CD14-positive monocyte (primary cell): ENCODE results near the gene TGM2. TPM values are rescaled to one million over a fixed set of nuclear protein-coding genes. Genes with fewer than 3 reads are reported as not detected.
A peak's percentile ranks its signal among the peaks of the same experiment; 100 is the strongest.

Experiments
- DNase-seq, 3 donors: peaks; one replicate each; pipeline ENCODE4 v3.0.0-alpha.2; 2011 to 2022
- H2AFZ ChIP-seq: 2 replicates; pipeline ENCODE4 v1.6.0; 2012; ENCODE audit warnings: mild to moderate bottlenecking, low read depth, low read length, inconsistent platforms; ENCODE audit not compliant: insufficient read depth, poor library complexity, severe bottlenecking
- H3K27ac ChIP-seq, 2 donors: 1 replicate in 1 of 2; 2 replicates in 1 of 2; pipeline ENCODE4 v1.5.1; 2012 to 2013; ENCODE audit warnings: low read length in 2 of 2, control low read depth in 1 of 2, inconsistent platforms in 1 of 2, low read depth in 1 of 2, mild to moderate bottlenecking in 1 of 2
- H3K27me3 ChIP-seq, 2 donors: one replicate each; pipeline versions ENCODE4 v1.6.0 to v1.6.1; 2011 to 2013; ENCODE audit warnings: low read length in 2 of 2; ENCODE audit not compliant: control insufficient read depth in 2 of 2, insufficient read depth in 2 of 2
- H3K36me3 ChIP-seq, 2 donors: replicated peaks in 1 of 2; 1 replicate in 1 of 2; 2 replicates in 1 of 2; pipeline versions ENCODE4 v1.5.1 to v1.6.1; 2012 to 2013; ENCODE audit warnings: low read length in 2 of 2, control low read depth in 1 of 2, inconsistent platforms in 1 of 2, mild to moderate bottlenecking in 1 of 2; ENCODE audit not compliant: insufficient read depth in 2 of 2, control insufficient read depth in 1 of 2
- H3K4me1 ChIP-seq, 2 donors: 1 replicate in 1 of 2; 2 replicates in 1 of 2; pipeline versions ENCODE4 v1.5.1 to v1.6.1; 2012 to 2013; ENCODE audit warnings: low read length in 2 of 2, control low read depth in 1 of 2, inconsistent platforms in 1 of 2, mild to moderate bottlenecking in 1 of 2, moderate library complexity in 1 of 2; ENCODE audit not compliant: insufficient read depth in 2 of 2, control insufficient read depth in 1 of 2
- H3K4me2 ChIP-seq: replicated peaks from 2 replicates; pipeline ENCODE3; 2012; ENCODE audit warnings: low read length, moderate library complexity, mild to moderate bottlenecking; ENCODE audit not compliant: poor library complexity, severe bottlenecking; ENCODE audit errors: extremely low read depth
- H3K4me3 ChIP-seq, 3 experiments: fragments of 200-600 bp in 1 of 3; sonication (generic) in 1 of 3; replicated peaks in 1 of 3; 1 replicate in 2 of 3; 2 replicates in 1 of 3; pipeline ENCODE4 v1.5.1; 2011 to 2013; ENCODE audit warnings: low read length in 3 of 3, mild to moderate bottlenecking in 3 of 3, control low read depth in 2 of 3, low read depth in 2 of 3, inconsistent platforms in 1 of 3, moderate library complexity in 1 of 3
- H3K79me2 ChIP-seq: 2 replicates; pipeline ENCODE4 v1.6.0; 2012; ENCODE audit warnings: mild to moderate bottlenecking, control low read depth, inconsistent platforms, low read length, moderate library complexity; ENCODE audit not compliant: insufficient read depth
- H3K9ac ChIP-seq: 2 replicates; pipeline ENCODE4 v1.6.0; 2017; ENCODE audit warnings: low read length, mild to moderate bottlenecking; ENCODE audit not compliant: insufficient read depth, poor library complexity, severe bottlenecking
- H3K9me3 ChIP-seq, 2 donors: replicated peaks in 1 of 2; 1 replicate in 1 of 2; 2 replicates in 1 of 2; pipeline versions ENCODE4 v1.5.1 to v1.6.1; 2012 to 2013; ENCODE audit warnings: low read length in 2 of 2, control low read depth in 1 of 2; ENCODE audit not compliant: control insufficient read depth in 1 of 2, insufficient read depth in 1 of 2
- H4K20me1 ChIP-seq: 2 replicates; pipeline ENCODE4 v1.6.0; 2012; ENCODE audit warnings: mild to moderate bottlenecking, low read length, control low read depth, moderate library complexity; ENCODE audit not compliant: insufficient read depth
- H3K27ac Mint-ChIP-seq, 7 donors: one replicate each; pipeline ENCODE4 v1.8.0; 2020; ENCODE audit warnings: mild to moderate bottlenecking in 7 of 7, mixed read lengths in 7 of 7, moderate library complexity in 6 of 7, inconsistent platforms in 2 of 7
- H3K27me3 Mint-ChIP-seq, 3 donors: one replicate each; pipeline ENCODE4 v1.8.0; 2021 to 2022; ENCODE audit warnings: low read depth in 3 of 3, mild to moderate bottlenecking in 3 of 3, mixed read lengths in 3 of 3, moderate library complexity in 3 of 3, inconsistent platforms in 1 of 3
- H3K36me3 Mint-ChIP-seq, 2 donors: one replicate each; pipeline ENCODE4 v1.8.0; 2020; ENCODE audit warnings: mixed read lengths in 2 of 2, inconsistent platforms in 1 of 2, mild to moderate bottlenecking in 1 of 2
- H3K4me1 Mint-ChIP-seq: one replicate; pipeline ENCODE4 v1.8.0; 2020; ENCODE audit warnings: mild to moderate bottlenecking, mixed read lengths
- H3K4me3 Mint-ChIP-seq, 2 donors: one replicate each; pipeline ENCODE4 v1.8.0; 2020; ENCODE audit warnings: mild to moderate bottlenecking in 2 of 2, mixed read lengths in 2 of 2, moderate library complexity in 1 of 2
- H3K9me3 Mint-ChIP-seq, 7 donors: one replicate each; pipeline ENCODE4 v1.8.0; 2020 to 2022; ENCODE audit warnings: mixed read lengths in 7 of 7, mild to moderate bottlenecking in 6 of 7, moderate library complexity in 6 of 7, inconsistent platforms in 2 of 7
- WGBS: methylation state at CpG from one replicate; pipeline ENCODE4 v1.1.5; 2013; ENCODE audit warnings: missing lambda C conversion rate; ENCODE audit not compliant: insufficient coverage; 5-methylcytosine and 5-hydroxymethylcytosine counted together
- intact Hi-C, 2 donors: fragments of 100-400 bp; cut with micrococcal nuclease; formaldehyde crosslinking; loops; one replicate each; pipeline versions ENCODE4 v1.15.0 to v1.15.1; 2023
- polyA plus RNA-seq, 3 donors: library from polyadenylated mRNA; depleted of rRNA in 1 of 3; unstranded in 2 of 3; stranded (reverse) in 1 of 3; fragments of 300-500 nt in 2 of 3; fragments of >200 nt in 1 of 3; fragmentation: Illumina TruSeq in 2 of 3; gene quantifications; 1 replicate in 2 of 3; 2 replicates in 1 of 3; pipeline ENCODE4 v1.2.3, GENCODE V29; 2012 to 2021
- TF ChIP-seq, protein P1 (sequence below): fragments of 200-600 bp; IDR thresholded peaks from one replicate; pipeline ENCODE4 v1.8.0; 2022; ENCODE audit warnings: antibody characterized with exemption, mild to moderate bottlenecking

Gene TGM2
- polyA plus RNA-seq, 3 donors = 0.47 to 1.7 (median 1.6) TPM

DNA sequence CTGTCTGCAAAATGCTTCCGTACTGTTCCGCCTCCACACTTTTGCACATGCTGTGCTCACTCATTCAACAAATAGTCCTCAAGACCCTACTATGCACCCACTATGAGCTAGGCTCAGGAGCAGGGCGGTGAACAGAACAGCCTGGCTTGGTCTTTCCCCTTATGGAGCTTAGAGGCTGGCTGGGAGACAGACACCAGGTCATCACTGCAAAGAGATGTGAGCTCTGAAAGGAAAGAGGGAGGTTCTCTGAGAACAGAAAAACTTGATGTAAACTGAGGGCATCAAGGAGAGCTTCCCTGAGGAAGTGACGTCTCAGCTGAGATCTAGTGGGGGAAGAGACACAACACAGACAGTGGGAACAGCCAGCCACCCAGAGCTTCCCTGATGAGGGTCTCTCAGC is 31.0 kb upstream of the TGM2 start:
- Histone ChIP-seq H3K4me3 (no peak overlapping the region), H4K20me1 (no peaks in the 10 kb centered on the region), H2AFZ (no peak overlapping the region), H3K27me3 (no peaks in the 10 kb centered on the region), H3K9ac (peak overlapping the region; percentile 12), H3K4me1 (peaks cover 37 to 48% of the 10 kb centered on the region in 2 donors), H3K27ac (peak overlapping the region; percentile 87 to 88), H3K9me3 (no peaks in the 10 kb centered on the region), H3K4me2 (peak overlapping the region; percentile 50), H3K79me2 (no peaks in the 10 kb centered on the region), H3K36me3 (no peaks in the 10 kb centered on the region)
- H3K36me3 Mint-ChIP-seq = peaks cover 0 to 3% of the 10 kb centered on the region in 2 donors
- peak overlapping the region; percentile 94 to 96 (median 95) for H3K27ac Mint-ChIP-seq
- intact Hi-C loops = no loop called here
- peaks cover 3 to 6% (median 3%) of the 10 kb centered on the region in 3 donors for H3K27me3 Mint-ChIP-seq
- peaks cover 58% of the 10 kb centered on the region for H3K4me1 Mint-ChIP-seq
- TF ChIP-seq, protein P1, sequence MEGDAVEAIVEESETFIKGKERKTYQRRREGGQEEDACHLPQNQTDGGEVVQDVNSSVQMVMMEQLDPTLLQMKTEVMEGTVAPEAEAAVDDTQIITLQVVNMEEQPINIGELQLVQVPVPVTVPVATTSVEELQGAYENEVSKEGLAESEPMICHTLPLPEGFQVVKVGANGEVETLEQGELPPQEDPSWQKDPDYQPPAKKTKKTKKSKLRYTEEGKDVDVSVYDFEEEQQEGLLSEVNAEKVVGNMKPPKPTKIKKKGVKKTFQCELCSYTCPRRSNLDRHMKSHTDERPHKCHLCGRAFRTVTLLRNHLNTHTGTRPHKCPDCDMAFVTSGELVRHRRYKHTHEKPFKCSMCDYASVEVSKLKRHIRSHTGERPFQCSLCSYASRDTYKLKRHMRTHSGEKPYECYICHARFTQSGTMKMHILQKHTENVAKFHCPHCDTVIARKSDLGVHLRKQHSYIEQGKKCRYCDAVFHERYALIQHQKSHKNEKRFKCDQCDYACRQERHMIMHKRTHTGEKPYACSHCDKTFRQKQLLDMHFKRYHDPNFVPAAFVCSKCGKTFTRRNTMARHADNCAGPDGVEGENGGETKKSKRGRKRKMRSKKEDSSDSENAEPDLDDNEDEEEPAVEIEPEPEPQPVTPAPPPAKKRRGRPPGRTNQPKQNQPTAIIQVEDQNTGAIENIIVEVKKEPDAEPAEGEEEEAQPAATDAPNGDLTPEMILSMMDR = no peak
- peaks cover 0 to 6% (median 1%) of the 10 kb centered on the region in 7 donors for H3K9me3 Mint-ChIP-seq
- WGBS = 67% methylated on average over 3 of the region's 4 CpGs
- peak in 2 of 3 donors; percentile 51 to 59 for DNase-seq
- peak overlapping the region in 1 of 2 donors; percentile 48 for H3K4me3 Mint-ChIP-seq

- 90% methylated on average over 7 of the region's 7 CpGs for WGBS
- DNase-seq = no peak
- no peaks in the 10 kb centered on the region for H3K79me2 ChIP-seq
- H3K36me3 ChIP-seq = no peaks in the 10 kb centered on the region
- TF ChIP-seq, protein P1 = no peak
- H3K4me3 ChIP-seq = no peak overlapping the region
- peak overlapping the region in 5 of 7 donors; percentile 11 to 96 (median 96) for H3K27ac Mint-ChIP-seq
- H3K27me3 ChIP-seq = no peaks in the 10 kb centered on the region
- peaks cover 3 to 6% (median 3%) of the 10 kb centered on the region in 3 donors for H3K27me3 Mint-ChIP-seq
- peaks cover 56% of the 10 kb centered on the region for H3K4me1 Mint-ChIP-seq
- H3K4me2 ChIP-seq = no peak overlapping the region
- H4K20me1 ChIP-seq = no peaks in the 10 kb centered on the region
- peaks cover 0 to 3% of the 10 kb centered on the region in 2 donors for H3K36me3 Mint-ChIP-seq
- H3K9me3 ChIP-seq = no peaks in the 10 kb centered on the region
- H2AFZ ChIP-seq = no peak overlapping the region
- peak overlapping the region in 1 of 2 donors; percentile 42 for H3K4me3 Mint-ChIP-seq
- peaks cover 36 to 46% of the 10 kb centered on the region in 2 donors for H3K4me1 ChIP-seq
- H3K9ac ChIP-seq = no peak overlapping the region
- intact Hi-C loops = no loop called here
- H3K9me3 Mint-ChIP-seq = peaks cover 0 to 6% (median 1%) of the 10 kb centered on the region in 7 donors
- no peak overlapping the region for H3K27ac ChIP-seq
Measured at GRCh38 chr20:38195521-38195920, 30.5 kb upstream of the TGM2 start.
